Glutamatergic neuron (in vitro differentiated cells): ENCODE results near the gene PSMB7. TPM values are rescaled to one million over a fixed set of nuclear protein-coding genes. Genes with fewer than 3 reads are reported as not detected.

Source experiments
- DNase-seq: peaks from one replicate; pipeline ENCODE4 v3.0.0; 2022
- H3K27ac Mint-ChIP-seq: one replicate; pipeline ENCODE4 v1.8.0; 2020; ENCODE audit warnings: mild to moderate bottlenecking, mixed read lengths, inconsistent platforms; ENCODE audit not compliant: unreplicated experiment
- H3K27me3 Mint-ChIP-seq: one replicate; pipeline ENCODE4 v1.8.0; 2020; ENCODE audit warnings: mild to moderate bottlenecking, moderate library complexity, mixed read lengths, inconsistent platforms; ENCODE audit not compliant: unreplicated experiment
- H3K36me3 Mint-ChIP-seq: one replicate; pipeline ENCODE4 v1.8.0; 2020; ENCODE audit warnings: mild to moderate bottlenecking, mixed read lengths, inconsistent platforms; ENCODE audit not compliant: unreplicated experiment
- H3K4me1 Mint-ChIP-seq: one replicate; pipeline ENCODE4 v1.8.0; 2020; ENCODE audit warnings: mild to moderate bottlenecking, low read depth, mixed read lengths, inconsistent platforms; ENCODE audit not compliant: unreplicated experiment
- H3K4me3 Mint-ChIP-seq: one replicate; pipeline ENCODE4 v1.8.0; 2020; ENCODE audit warnings: mild to moderate bottlenecking, mixed read lengths, inconsistent platforms; ENCODE audit not compliant: unreplicated experiment
- H3K9me3 Mint-ChIP-seq: one replicate; pipeline ENCODE4 v1.8.0; 2020; ENCODE audit warnings: mild to moderate bottlenecking, moderate library complexity, mixed read lengths, inconsistent platforms; ENCODE audit not compliant: unreplicated experiment
- total RNA-seq: library from RNA; stranded (reverse); fragmentation: NEBNext Ultra II Directional; extraction: Animal tissue kit (Norgen Biotek cat#: 25700); gene quantifications from one replicate; pipeline ENCODE4 v1.2.1, GENCODE V29; 2021; ENCODE audit not compliant: unreplicated experiment
- TF ChIP-seq, protein P1 (sequence below): fragments of 200-600 bp; sonication (generic); IDR thresholded peaks from one replicate; pipeline ENCODE4 v1.5.0; 2021; ENCODE audit not compliant: partially characterized antibody, unreplicated experiment

Gene PSMB7
- total RNA-seq, 1 donor from 2014 or later: 185 TPM

GRCh38 chr9:124330011-124330697, 85.1 kb downstream of the PSMB7 start:
- H3K4me1 Mint-ChIP-seq: peaks cover 20% of the 10 kb centered on the region
- H3K9me3 Mint-ChIP-seq: peaks cover 5% of the 10 kb centered on the region
- peak; percentile 48 for DNase-seq
- H3K27me3 Mint-ChIP-seq: peaks cover 5% of the 10 kb centered on the region
- H3K4me3 Mint-ChIP-seq: no peak overlapping the region
- H3K27ac Mint-ChIP-seq: no peak overlapping the region
- TF ChIP-seq, protein P1, sequence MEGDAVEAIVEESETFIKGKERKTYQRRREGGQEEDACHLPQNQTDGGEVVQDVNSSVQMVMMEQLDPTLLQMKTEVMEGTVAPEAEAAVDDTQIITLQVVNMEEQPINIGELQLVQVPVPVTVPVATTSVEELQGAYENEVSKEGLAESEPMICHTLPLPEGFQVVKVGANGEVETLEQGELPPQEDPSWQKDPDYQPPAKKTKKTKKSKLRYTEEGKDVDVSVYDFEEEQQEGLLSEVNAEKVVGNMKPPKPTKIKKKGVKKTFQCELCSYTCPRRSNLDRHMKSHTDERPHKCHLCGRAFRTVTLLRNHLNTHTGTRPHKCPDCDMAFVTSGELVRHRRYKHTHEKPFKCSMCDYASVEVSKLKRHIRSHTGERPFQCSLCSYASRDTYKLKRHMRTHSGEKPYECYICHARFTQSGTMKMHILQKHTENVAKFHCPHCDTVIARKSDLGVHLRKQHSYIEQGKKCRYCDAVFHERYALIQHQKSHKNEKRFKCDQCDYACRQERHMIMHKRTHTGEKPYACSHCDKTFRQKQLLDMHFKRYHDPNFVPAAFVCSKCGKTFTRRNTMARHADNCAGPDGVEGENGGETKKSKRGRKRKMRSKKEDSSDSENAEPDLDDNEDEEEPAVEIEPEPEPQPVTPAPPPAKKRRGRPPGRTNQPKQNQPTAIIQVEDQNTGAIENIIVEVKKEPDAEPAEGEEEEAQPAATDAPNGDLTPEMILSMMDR: no peak
- no peaks in the 10 kb centered on the region for H3K36me3 Mint-ChIP-seq

GRCh38 chr9:124329206-124329792, 85.9 kb downstream of the PSMB7 start:
- no peak for DNase-seq

GRCh38 chr9:124328285-124328684, 87.0 kb downstream of the PSMB7 start:
- H3K4me1 Mint-ChIP-seq: peaks cover 17% of the 10 kb centered on the region
- TF ChIP-seq, protein P1: no peak
- no peak for DNase-seq
- no peaks in the 10 kb centered on the region for H3K36me3 Mint-ChIP-seq
- H3K27me3 Mint-ChIP-seq: peaks cover 8% of the 10 kb centered on the region
- H3K9me3 Mint-ChIP-seq: peaks cover 7% of the 10 kb centered on the region
- H3K4me3 Mint-ChIP-seq: no peak overlapping the region
- H3K27ac Mint-ChIP-seq: no peak overlapping the region

More at GRCh38 chr9:124329206-124329792, 85.9 kb downstream of the PSMB7 start:
- Mint-ChIP-seq H3K4me1 (peaks cover 20% of the 10 kb centered on the region), H3K36me3 (no peaks in the 10 kb centered on the region), H3K27ac (no peak overlapping the region), H3K9me3 (peaks cover 6% of the 10 kb centered on the region), H3K27me3 (peaks cover 8% of the 10 kb centered on the region), H3K4me3 (no peak overlapping the region)
- TF ChIP-seq, protein P1: no peak

DNA sequence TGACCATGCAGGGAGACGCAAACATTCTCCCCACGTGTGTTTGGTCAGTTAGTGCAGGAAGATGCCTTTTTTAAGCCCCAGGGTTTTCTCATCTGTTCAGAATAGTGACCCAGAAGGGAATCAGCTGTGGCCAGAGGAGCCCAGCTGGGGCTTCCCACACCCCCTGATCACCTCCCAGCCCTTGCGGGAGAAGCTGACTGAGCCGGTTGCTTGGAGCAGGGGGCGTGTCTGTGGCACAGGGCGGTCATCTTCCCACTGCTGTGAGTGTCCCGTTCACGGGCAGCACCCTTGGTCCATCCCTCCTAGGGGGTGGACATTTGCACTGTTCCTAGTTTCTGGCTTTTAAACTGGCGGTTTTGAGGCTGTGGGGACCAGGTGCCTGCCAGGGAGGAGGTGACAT, 87.8 kb downstream of the PSMB7 start:
- Mint-ChIP-seq H3K4me1 (peaks cover 18% of the 10 kb centered on the region), H3K36me3 (no peaks in the 10 kb centered on the region)

More for the DNA sequence above, 87.8 kb downstream of the PSMB7 start:
- peaks cover 7% of the 10 kb centered on the region for H3K27me3 Mint-ChIP-seq
- no peak overlapping the region for H3K4me3 Mint-ChIP-seq
- no peak for DNase-seq
- no peak overlapping the region for H3K27ac Mint-ChIP-seq
- TF ChIP-seq, protein P1: no peak
- H3K9me3 Mint-ChIP-seq: peaks cover 6% of the 10 kb centered on the region
